Skeletal muscle tissue (tissue), 4 donors: ENCODE data around the gene GPR161. TPM values are rescaled to one million over a fixed set of nuclear protein-coding genes. Genes with fewer than 3 reads are reported as not detected.
"Not testable (repeated sequence)": the region's sequence is repeated elsewhere in the genome, so short reads cannot be mapped to it uniquely, and the experiment has no call there.

ENCODE experiments used
- H3K27ac ChIP-seq: one replicate; pipeline ENCODE4 v1.7.0; 2013; ENCODE audit warnings: mild to moderate bottlenecking, low read depth, low read length, inconsistent platforms
- H3K27me3 ChIP-seq, 3 donors: one replicate each; pipeline ENCODE4 v1.7.0; 2013; ENCODE audit warnings: low read length in 3 of 3; ENCODE audit not compliant: control insufficient read depth in 3 of 3, insufficient read depth in 3 of 3
- H3K36me3 ChIP-seq, 3 donors: one replicate each; pipeline ENCODE4 v1.7.0; 2013; ENCODE audit warnings: low read length in 3 of 3; ENCODE audit not compliant: control insufficient read depth in 3 of 3, insufficient read depth in 3 of 3
- H3K4me1 ChIP-seq, 3 donors: one replicate each; pipeline ENCODE4 v1.7.0; 2013; ENCODE audit warnings: low read length in 3 of 3, mild to moderate bottlenecking in 3 of 3; ENCODE audit not compliant: control insufficient read depth in 3 of 3, insufficient read depth in 3 of 3
- H3K4me3 ChIP-seq, 3 donors: one replicate each; pipeline ENCODE4 v1.7.0; 2013; ENCODE audit warnings: low read length in 3 of 3
- H3K9ac ChIP-seq, 3 donors: one replicate each; pipeline ENCODE4 v1.7.0; 2013; ENCODE audit warnings: low read length in 3 of 3, mild to moderate bottlenecking in 3 of 3, moderate library complexity in 2 of 3, low read depth in 1 of 3
- H3K9me3 ChIP-seq, 3 donors: one replicate each; pipeline ENCODE4 v1.7.0; 2013; ENCODE audit warnings: low read length in 3 of 3; ENCODE audit not compliant: control insufficient read depth in 3 of 3
- total RNA-seq: library from RNA; depleted of rRNA; stranded (reverse); fragments of >200 nt; gene quantifications from one replicate; pipeline ENCODE4 v1.2.3, GENCODE V29; 2014
- donor health status: Osteomylitis.

Gene GPR161
- total RNA-seq, 1 donor from 2014 or later: 8.9 TPM

DNA sequence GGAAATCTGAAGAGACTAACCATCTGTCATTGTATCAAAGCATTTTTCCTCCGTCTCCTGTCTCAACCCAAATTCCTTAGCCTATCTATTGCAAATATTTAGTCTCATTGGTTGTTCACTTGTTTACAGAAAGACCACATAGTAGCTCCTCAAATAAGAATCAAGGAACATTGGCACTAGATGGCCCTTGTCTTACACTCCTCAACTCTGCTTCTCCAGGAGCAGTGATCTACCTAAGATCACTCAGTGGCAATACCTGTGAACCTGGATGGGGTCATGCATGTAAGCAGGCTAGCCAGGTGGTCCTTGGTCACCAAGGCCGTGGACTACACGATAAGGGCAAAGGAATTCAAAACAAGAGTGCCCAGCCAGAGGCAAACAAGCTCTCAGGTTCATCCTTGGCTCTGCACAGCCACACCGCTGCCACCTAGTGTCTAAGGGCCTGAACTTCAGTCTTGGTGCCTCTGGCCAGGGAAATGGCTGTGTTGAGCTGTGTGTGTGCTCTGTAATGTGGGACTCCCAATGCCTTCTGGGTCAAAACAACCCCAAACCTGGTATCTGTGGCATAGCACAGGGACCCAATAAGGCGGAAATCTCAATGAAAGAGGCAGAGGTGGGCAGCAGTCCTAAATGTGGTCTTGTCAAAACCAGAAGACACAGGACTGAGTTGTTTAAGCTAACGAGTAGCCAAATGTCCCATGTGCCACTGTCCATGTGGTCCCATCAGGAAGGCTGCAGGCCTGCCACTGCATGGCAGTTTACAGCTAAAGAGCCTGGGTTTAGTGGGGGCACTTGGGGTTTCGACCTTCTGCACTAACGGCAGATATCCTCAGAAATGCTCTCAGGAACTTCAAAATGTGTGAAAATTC, 54.5 kb downstream of the GPR161 start:
- Histone ChIP-seq H3K36me3 (peaks cover 11 to 15% (median 13%) of the 10 kb centered on the region in 3 donors), H3K4me3 (no peak overlapping the region), H3K9ac (no peak overlapping the region), H3K4me1 (peaks cover 13 to 22% (median 22%) of the 10 kb centered on the region in 3 donors), H3K27ac (peak overlapping the region; percentile 37), H3K27me3 (no peaks in the 10 kb centered on the region), H3K9me3 (no peaks in the 10 kb centered on the region)

GRCh38 chr1:168081373-168082007, 55.2 kb downstream of the GPR161 start:
- Histone ChIP-seq H3K4me1 (peaks cover 13 to 22% (median 22%) of the 10 kb centered on the region in 3 donors), H3K36me3 (peaks cover 14 to 23% (median 19%) of the 10 kb centered on the region in 3 donors), H3K27ac (peak overlapping the region; percentile 37), H3K27me3 (no peaks in the 10 kb centered on the region), H3K9me3 (no peaks in the 10 kb centered on the region), H3K4me3 (no peak overlapping the region), H3K9ac (no peak overlapping the region)

DNA sequence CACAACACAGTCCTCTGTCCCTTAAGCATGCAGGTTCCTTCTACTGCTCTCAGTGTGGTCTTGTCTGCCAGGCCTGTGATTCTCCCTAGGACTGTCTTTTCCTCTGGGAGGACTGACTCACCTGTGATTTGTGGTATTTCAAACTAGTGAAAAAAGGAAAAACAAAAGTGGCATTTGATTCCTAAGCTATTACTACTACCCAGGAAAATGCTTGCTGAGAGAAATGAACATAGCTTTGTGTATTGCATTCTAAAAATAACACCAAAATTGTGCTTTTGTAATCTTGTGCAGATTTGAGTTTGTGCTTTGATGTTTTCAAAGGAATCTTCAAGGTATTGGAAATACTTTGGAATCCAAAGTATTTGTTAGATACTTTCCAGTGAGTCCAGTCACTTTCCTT, 57.0 kb downstream of the GPR161 start:
- peaks cover 17 to 29% (median 25%) of the 10 kb centered on the region in 3 donors for H3K36me3 ChIP-seq

DNA sequence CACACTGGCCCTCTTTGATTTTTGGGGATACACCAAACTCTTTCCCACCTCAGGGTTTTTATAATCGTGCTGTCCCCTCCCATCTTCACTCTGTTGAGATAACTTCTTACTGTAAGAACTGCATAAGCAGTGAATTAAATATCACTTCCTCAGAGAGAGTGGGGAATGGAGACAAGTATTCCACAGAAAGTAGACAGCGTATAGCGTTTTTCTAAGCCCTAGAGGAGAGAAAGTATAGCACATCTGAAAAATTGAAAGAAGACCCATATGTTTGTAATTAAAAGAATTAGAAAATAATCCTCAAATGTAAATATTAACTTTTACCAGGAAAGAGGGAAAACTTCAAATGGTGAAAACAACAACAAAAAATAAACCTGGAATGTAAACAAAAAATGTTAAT, 67.3 kb downstream of the GPR161 start:
- Histone ChIP-seq H3K4me3 (no peak overlapping the region), H3K36me3 (peaks cover 12 to 61% (median 54%) of the 10 kb centered on the region in 3 donors), H3K27ac (no peak overlapping the region), H3K27me3 (no peaks in the 10 kb centered on the region), H3K9ac (no peak overlapping the region), H3K9me3 (no peaks in the 10 kb centered on the region), H3K4me1 (no peaks in the 10 kb centered on the region)

More for the DNA sequence above, 57.0 kb downstream of the GPR161 start:
- H3K27ac ChIP-seq: no peak overlapping the region
- peaks cover 5 to 15% (median 13%) of the 10 kb centered on the region in 3 donors for H3K4me1 ChIP-seq
- H3K9ac ChIP-seq: no peak overlapping the region
- no peaks in the 10 kb centered on the region for H3K9me3 ChIP-seq
- no peak overlapping the region for H3K4me3 ChIP-seq
- H3K27me3 ChIP-seq: no peaks in the 10 kb centered on the region

- Histone ChIP-seq H3K27me3 (no peaks in the 10 kb centered on the region), H3K9ac (no peak overlapping the region), H3K9me3 (no peaks in the 10 kb centered on the region), H3K27ac (no peak overlapping the region), H3K4me3 (no peak overlapping the region), H3K4me1 (no peaks in the 10 kb centered on the region), H3K36me3 (peaks cover 11 to 36% (median 34%) of the 10 kb centered on the region in 3 donors)
These were observed 71.2 kb downstream of the GPR161 start for GRCh38 chr1:168065506-168065905.

DNA sequence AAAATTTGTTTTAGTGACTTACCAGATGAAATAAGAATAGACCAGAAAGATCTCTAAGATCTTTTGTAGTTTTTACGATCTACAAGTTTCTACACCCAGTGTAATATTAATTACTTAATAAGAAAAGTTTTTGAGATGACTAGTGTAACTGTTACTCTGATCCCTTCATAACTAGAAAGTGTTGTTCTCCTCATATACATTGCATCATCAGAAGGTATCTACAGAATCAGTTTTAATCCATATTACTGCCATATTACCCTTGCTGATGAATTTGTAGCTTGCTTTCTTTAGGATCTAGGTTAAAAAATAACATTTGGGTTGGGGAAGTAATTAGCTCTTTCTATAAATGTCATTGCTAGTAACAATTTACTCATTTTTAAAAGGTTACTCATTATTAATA, 72.5 kb downstream of the GPR161 start:
- H3K9me3 ChIP-seq: no peaks in the 10 kb centered on the region
- H3K27ac ChIP-seq: no peak overlapping the region
- H3K4me1 ChIP-seq: no peaks in the 10 kb centered on the region
- no peaks in the 10 kb centered on the region for H3K27me3 ChIP-seq
- no peak overlapping the region for H3K9ac ChIP-seq
- peaks cover 10 to 27% (median 27%) of the 10 kb centered on the region in 3 donors for H3K36me3 ChIP-seq
- H3K4me3 ChIP-seq: no peak overlapping the region

DNA sequence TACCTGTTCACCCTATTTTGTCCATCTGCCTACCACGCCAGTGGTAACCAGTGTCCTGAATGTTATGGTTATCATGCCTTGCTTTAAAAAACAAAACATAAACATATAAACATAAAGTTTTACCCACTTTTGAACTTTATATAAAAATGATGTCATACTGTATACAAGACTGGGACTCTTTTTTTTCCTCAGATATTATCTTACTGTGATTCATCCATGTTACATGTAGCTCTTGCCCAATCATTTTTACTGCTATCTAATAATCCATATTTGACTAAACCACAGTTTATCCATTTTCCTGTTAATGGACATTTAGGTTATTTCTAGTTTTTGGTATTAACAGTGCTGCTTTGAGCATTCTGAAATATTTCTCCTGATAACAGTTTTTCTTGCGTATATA, 78.8 kb downstream of the GPR161 start:
- no peaks in the 10 kb centered on the region for H3K27me3 ChIP-seq
- no peak overlapping the region for H3K4me3 ChIP-seq
- H3K9me3 ChIP-seq: no peaks in the 10 kb centered on the region
- H3K27ac ChIP-seq: no peak overlapping the region
- H3K4me1 ChIP-seq: peaks cover 9 to 12% (median 10%) of the 10 kb centered on the region in 3 donors
- H3K9ac ChIP-seq: no peak overlapping the region
- H3K36me3 ChIP-seq: no peaks in the 10 kb centered on the region

DNA sequence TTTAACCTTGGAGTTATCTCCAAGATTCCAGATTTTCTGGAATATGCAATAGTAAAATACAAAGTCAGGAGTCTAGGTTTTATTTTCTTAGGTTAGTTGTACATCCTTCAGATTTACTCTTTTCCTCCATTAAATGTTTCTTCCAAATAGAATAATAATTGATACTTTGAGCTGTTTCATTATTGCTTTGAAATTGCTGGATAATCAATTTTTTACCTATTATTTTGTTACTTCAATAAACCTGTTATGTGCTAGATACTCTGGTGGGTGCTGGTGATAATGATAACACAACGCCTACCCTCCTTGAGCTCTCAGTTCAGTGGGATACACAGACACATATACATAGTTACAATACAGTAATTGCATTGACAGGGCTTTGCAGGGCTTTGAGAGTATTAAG, 79.4 kb downstream of the GPR161 start:
- Histone ChIP-seq H3K4me1 (peaks cover 12 to 13% (median 13%) of the 10 kb centered on the region in 3 donors), H3K4me3 (no peak overlapping the region), H3K27me3 (no peaks in the 10 kb centered on the region), H3K9me3 (no peaks in the 10 kb centered on the region), H3K36me3 (no peaks in the 10 kb centered on the region), H3K27ac (no peak overlapping the region), H3K9ac (no peak overlapping the region)

GRCh38 chr1:168056152-168056551, 80.6 kb downstream of the GPR161 start:
- not testable (repeated sequence) for H3K9me3 ChIP-seq, H3K36me3 ChIP-seq, H3K9ac ChIP-seq

DNA sequence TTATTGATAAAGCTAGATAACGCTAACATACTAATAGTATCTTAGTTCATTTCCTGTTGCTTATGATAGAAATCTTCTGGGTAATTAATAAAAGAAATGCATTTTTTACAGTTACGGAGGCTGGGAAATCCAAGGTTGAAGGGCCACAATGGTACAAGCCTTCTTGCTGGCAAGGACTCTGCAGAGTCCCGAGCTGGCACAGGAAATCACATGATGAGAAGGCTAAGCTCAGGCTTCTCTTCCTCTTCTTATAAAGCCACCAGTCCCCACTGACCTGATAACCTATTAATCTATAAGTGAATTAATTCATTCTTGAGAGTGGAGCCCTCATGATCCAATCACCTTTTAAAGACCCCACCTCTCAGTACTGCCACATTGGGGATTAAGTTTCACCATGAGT, 82.6 kb downstream of the GPR161 start:
- no peaks in the 10 kb centered on the region for H3K36me3 ChIP-seq
- no peak overlapping the region for H3K9ac ChIP-seq
- peak overlapping the region; percentile 49 for H3K27ac ChIP-seq
- H3K27me3 ChIP-seq: no peaks in the 10 kb centered on the region
- peaks cover 18 to 25% (median 18%) of the 10 kb centered on the region in 3 donors for H3K4me1 ChIP-seq
- no peaks in the 10 kb centered on the region for H3K9me3 ChIP-seq
- H3K4me3 ChIP-seq: peak overlapping the region in 1 of 3 donors; percentile 57

More at GRCh38 chr1:168056152-168056551, 80.6 kb downstream of the GPR161 start:
- H3K27ac ChIP-seq, H3K4me3 ChIP-seq, H3K27me3 ChIP-seq: not testable (repeated sequence)
- H3K4me1 ChIP-seq: peaks cover 13 to 18% (median 16%) of the 10 kb centered on the region in 3 donors
